GM18858 (cell line): Measurements from ENCODE around the gene SPRED3.

Experiments used
- ATAC-seq: cut with Tn5 transposase; IDR thresholded peaks from one replicate; pipeline ENCODE4 v1.9.1; 2021; ENCODE audit not compliant: unreplicated experiment

The SPRED3 gene

DNA sequence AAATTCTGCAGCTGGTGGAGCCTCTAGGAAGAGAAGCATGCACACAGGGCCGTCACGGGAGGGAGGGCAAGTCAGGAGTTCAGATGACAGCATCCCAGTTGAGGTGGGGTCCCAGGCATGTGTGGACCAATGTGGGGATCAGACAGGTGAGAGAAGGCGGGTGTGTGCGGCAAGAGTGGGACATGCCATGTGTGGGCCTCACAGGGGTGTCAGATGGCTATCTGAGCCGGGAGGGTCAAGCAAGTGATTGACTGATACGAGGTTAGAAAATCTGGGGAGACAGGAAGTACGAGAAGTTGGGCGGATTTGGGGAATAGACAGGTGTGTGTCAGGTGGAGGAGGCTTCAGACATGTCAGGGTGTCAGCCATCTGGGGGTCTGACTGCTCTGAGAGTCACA is 28.6 kb downstream of the SPRED3 start:
- ATAC-seq = no peak

DNA sequence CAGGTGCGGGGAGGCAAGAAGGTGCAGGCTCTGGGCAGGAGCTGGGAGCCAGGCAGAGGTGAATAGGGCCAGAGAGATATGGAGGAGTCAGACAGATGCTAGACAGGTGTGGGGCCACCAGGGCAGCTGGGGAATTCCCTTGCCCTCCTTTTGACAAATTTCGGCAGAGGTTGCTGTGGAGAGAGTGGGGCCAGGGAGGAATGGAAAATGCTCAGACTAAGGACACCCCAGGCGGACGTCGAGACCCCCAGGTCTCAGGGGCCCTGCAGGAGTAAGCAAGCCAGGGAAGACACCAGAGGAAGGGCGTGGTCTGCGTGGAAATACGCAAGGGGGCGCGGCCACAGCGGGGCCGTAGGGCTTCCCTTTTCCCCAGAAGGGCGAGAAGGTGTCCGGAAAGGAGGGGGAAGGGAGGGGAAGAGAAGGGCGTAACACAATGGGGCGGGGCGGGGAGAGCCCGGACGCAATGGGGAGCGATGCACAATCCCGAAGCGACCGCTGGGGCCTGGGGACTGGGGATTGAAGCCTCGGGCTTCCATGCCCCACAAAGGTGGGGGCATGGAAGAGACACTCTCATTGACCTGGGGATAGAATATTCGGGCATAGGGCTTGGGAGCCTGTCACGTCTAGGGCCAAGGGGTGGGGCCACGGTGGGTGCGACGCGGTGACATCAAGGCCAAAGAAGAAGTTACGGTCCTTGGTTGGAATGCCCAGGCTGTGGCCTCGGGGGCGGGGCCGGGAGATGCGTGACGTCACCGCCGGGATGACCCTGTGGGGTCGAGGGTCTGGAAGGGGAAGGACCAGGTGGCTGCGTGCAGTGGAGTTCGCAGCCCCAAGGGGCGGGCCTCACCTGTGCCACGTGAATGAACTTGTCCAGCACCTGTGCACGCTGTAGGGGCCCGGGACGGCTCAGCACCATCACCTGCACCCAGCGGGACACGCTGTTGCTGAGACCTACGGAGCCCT is 29.3 kb downstream of the SPRED3 start:
- ATAC-seq = no peak

DNA sequence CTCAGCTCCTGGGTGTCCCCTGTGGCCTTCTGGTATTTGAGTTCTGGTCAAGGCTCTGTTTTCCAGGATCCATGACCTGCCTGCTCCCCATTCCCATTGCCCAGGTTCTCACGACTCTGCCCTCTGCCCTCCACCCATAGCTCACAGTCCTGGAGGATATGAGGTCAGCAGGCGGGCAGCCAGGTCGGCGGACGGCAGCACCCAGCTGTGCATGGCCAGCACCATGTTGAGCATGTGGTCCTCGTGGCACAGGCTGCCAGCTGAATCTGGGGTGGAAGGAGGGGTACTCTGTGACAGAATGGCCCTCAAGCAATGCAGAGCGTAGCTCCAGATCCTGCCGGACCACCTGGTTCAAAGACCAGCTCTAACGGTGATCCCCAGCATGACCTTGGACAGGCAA is 32.4 kb downstream of the SPRED3 start:
- no peak for ATAC-seq

DNA sequence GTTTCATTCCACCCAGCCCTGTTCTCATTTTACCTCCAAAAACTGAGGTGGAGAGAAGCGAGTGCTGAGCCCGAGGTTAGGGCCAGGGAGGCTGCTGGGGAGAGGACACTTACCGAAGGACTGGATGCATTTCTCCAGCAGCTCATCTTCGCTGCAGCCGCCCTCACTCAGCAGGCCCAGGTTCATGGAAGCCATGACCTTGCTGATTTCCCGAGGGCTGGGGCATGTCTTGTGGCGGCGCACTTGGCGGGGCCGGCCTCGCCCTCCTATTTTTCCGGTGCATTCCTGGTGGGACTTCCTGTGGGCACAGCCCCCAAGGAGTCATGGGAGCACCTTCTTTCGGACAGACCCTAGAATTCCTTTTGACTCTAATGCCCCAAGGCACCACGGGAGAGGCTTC is 33.4 kb downstream of the SPRED3 start:
- no peak for ATAC-seq

DNA sequence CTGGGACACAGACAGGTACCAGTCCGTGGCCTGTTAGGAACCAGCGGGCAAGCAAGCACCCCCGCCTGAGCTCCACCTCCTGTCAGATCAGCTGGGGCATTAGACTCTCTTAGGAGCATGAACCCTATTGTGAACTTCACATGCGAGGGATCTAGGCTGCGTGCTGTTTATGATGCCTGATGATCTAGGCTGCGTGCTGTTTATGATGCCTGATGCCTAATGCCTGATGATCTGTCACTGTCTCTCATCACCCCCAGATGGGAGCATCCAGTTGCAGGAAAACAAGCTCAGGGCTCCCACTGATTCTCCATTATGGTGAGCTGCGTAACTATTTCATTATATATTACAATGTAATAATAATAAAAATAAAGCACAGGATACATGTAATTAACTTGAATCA is 33.9 kb downstream of the SPRED3 start:
- no peak for ATAC-seq

DNA sequence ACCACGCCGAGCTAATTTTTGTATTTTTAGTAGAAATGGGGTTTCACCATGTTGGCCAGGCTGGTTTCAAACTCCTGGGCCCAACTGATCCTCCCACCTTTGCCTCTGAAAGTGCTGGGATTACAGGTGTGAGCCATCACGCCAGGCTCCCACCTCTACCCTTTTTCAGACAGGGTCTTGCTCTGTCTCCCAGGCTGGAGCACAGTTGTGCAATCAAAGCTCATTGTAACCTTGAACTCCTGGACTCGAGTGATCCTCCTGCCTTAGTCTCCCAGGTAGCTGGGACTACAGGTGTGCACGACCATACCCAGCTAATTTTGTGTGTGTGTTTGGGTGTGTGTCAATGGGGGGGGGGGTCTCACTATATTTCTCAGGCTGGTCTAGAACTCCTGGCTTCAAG is 35.8 kb downstream of the SPRED3 start:
- ATAC-seq = no peak

DNA sequence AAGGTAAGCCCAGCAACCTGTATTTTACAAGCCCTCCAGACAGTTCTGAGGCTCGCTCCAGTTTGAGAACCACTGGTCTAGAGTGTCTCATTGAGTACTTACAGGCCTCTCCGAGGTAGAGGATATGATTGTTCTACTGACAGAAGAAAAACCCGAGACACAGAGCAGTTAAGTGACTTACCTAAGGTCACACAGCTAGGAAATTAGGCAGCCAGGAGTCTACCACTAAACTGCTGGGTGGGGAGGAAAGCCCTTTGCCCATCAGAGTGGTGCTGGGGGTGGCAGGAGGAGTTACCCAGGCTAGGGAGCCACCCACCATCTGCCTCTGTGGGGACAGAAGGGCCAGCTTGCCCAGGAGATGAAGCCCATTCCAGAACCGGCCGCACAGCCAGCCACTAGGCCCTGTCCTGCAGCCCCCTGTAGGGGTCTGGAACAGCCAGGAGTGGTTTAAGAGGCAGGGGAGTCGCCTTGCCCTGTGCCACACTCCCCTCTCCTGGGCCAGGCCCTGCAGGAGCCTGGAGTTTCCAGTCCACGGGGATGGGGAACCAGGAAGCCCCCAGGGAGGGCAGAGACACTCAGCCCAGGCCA is 36.8 kb downstream of the SPRED3 start:
- no peak for ATAC-seq

DNA sequence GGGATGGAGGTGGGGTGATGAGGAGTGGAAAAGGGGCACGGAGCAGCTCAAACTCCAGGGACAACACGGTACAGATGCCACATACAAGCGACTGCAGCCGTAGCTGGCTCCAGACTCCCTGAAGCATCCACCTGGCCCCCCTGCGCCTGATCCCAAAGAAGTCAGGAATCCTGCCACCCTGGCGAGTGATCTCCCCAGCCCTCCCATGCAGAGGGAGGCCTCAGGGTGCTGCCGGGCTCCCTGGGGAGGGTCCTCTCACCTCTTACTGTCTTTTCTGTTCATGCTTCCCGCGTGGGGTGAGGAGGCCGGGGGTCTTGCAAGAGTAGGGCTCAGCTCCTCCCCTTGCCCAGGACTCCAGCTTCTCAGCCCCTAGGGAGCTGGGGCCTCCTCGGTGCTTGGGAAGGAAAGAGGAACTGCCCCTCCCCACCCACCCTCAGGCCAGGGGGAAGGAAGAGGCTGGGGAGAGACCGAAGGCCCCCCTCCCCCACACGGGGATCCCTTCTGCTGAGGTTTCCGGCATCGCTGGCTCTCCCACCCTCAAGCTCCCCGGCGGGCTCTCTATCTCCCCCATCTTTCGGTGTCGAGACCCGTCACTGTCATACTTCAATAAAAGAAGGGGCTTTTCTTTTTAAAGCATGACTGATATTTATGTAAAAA is 37.4 kb downstream of the SPRED3 start, which contains the start of gene RASGRP4:
TSS of gene RASGRP4 (minus strand) at position 410 of the 657 bp plus-strand sequence. CDS start at position 282, 128 bp downstream.
- no peak for ATAC-seq

DNA sequence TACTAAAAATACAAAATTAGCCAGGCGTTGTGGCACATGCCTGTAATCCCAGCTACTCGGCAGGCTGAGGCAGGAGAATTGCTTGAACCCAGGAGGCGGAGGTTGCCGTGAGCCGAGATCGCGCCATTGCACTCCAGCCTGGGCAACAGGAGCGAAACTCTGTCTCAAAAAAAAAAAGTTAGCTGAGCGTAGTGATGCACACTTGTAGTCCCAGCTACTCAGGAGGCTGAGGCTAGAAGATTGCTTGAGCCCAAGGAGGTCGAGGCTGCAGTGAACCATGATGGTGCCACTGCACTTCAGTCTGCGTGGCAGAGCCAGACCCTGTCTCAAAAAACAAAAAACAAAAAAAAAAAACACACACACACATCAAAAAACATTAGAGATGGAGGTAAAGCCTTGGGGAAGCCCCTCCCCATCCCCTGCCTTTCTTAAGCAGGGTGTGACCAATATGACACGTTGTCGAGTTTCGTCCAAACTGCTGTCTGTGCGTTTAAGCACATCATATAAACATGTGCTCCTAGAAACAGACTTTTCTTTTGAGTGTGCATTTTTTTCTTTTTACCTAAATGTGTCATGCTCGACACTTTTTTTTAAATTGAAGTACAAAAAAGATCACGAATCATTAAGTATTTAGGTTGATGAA is 38.7 kb downstream of the SPRED3 start:
- peak; percentile 49 for ATAC-seq

DNA sequence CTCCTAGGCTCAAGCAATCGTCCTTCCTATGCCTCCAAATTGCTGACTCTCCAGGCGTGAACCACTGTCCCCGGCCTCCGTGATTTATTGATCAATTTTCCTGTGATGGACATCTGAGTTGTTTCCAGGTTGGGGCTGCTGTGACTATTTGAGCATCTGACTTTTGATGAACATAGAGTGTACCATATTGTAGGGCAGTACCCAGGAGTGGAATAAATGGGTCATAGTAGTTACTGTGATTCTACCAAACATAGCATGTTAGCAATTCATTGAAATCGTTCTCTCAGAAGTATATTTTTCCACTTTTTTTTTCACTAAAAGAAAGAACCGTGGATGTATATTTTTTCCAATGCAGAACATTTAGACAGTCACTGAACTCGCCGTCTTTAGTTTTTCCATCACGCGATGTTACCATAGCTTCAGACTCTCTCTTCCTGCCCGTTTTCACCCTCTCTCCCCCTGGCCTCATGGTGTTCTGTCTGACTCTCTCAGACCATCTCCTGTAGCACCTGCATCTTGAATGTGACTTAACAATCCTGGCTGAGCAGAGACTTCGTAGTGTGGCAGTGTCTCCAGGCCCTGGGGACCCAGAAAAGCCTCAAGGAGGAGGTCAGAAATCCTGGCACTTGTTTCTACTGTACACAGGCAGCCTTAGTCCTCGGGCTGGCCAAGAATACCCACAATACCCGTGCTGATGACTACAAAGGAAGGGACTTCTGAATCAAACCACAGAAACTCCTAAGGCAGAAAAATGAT is 40.7 kb downstream of the SPRED3 start:
- no peak for ATAC-seq

DNA sequence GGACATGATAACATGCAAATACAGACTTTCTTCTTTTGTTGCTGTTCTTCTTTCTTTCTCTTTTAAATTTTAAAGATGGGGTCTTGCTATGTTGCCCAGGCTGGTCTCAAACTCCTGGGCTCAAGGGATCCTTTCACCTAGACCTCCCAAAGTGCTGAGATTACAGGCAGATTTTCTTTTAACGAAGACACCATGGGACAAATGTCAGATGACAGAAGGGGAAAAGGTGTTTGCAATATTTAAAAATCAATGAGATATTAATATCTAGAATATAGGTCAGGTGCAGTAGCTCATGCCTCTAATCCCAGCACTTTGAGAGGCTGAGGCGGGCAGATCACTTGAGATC is 41.3 kb downstream of the SPRED3 start:
- no peak for ATAC-seq

DNA sequence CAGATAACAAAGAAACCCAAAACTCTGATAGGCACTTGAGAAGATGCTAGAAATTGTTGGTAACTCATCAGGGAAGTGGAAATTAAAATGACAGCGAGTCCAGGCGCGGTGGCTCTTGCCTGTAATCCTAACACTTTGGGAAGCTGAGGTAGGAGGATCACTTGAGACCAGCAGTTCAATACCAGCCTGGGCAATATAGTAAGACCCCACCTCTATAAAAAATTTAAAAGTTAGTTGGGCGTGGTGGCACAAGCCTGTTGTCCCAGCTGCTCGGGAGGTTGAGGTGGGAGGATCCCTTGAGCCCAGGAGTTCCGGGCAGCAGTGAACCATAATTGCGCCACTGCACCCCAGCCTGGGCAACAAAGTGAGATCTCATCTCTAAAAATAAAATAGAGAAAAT is 42.4 kb downstream of the SPRED3 start:
- ATAC-seq = no peak

DNA sequence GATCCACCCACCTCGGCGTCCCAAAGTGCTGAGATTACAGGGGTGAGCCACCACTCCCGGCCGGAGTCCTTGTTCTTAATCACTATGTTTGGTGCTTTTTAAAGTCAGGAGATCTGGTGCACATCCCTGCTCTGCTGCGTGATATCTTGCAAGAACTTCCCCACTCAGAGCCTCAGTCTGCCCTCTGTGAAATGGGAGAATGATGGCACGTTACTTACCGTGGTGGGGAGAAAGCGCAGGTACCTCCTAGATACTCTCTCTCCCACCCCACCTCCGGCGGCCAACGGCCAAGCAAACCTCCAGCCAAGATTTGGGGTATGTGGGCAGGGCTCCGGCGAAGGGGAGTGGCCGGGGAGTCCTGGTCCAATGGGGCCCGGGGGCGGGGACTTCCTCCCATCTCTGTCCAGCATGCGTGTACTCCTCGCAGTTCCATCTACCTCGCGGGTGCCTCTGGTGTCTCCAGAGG is 44.8 kb downstream of the SPRED3 start, which contains the start of gene RYR1:
TSS of gene RYR1 (plus strand) at position 424 of the 466 bp plus-strand sequence. CDS start 139 bp downstream, outside the sequence.
- no peak for ATAC-seq

DNA sequence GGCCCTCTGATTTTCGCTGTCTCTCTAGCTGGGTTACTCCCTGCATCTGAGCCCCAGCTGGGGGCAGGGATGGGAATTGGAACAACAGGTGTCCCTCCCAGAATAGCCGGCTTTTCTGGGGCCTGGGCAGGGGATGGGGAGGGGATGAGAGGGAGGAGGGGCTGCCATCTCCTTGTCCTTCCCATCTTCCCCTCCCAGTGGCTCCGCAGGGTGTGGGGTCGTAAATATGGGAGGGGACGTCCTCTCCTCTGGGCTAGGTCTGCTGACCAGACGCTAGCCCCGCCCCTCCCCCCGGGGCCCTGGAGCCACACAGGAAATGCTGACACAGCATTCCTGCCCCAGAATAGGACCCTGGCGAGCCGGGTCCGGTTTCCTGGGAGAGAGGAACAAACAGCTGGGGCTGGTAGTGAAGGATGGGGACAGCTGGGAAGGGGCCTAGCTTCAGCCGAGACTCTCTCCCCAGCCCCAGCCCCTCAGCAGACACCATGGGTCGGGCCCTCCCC is 46.1 kb downstream of the SPRED3 start:
- no peak for ATAC-seq

DNA sequence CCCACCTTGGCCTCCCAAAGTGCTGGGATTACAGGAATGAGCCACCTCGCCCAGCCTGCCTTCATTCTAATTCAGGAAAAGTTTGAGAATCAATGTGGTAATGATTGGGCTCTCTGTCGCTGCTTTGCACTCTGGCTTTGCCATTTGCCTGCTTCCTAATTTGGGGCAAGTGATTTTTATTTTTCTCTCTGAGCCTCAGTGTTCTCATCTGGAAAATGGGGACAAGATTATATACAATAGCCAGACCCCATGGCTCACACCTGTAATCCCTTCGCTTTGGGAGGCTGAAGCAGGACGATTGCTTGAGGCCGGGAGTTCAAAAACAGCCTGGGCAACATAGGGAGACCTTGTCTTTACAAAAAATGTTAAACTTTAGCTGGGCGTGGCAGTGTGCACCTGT is 48.8 kb downstream of the SPRED3 start:
- no peak for ATAC-seq

DNA sequence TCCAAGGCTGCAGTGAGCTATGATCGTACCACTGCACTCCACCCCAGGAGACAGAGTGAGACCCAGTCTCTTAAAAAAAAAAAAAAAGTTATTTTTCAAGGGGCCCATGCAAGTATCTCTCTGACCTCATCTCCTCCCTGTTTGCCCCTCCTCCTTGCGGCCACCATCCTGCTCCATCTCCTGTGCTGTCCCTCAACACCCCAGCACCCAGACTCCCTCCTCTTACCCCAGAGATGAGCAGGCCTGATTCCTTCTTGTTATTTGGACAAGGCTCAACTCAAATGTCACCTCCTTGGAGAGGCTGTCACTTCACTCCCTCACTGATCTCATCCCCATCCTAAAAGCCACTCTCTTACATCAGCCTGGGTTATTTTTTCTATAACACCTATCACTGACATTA is 49.4 kb downstream of the SPRED3 start:
- no peak for ATAC-seq

DNA sequence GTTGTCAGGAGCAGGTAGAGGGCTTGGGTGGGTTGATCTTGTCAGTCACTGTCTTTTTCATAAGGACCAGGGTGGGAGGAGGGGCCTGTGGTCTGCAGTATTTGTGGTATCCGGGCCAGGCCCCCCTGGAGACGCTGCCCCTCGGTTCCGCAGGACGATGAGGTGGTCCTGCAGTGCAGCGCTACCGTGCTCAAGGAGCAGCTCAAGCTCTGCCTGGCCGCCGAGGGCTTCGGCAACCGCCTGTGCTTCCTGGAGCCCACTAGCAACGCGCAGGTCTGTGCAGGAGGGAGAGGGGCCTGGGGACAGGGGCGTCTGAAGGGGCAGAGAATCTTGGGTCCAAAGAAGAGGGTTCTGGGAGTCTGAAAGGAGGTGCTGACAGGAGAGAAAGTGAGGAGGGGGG is 52.1 kb downstream of the SPRED3 start:
- ATAC-seq = no peak

DNA sequence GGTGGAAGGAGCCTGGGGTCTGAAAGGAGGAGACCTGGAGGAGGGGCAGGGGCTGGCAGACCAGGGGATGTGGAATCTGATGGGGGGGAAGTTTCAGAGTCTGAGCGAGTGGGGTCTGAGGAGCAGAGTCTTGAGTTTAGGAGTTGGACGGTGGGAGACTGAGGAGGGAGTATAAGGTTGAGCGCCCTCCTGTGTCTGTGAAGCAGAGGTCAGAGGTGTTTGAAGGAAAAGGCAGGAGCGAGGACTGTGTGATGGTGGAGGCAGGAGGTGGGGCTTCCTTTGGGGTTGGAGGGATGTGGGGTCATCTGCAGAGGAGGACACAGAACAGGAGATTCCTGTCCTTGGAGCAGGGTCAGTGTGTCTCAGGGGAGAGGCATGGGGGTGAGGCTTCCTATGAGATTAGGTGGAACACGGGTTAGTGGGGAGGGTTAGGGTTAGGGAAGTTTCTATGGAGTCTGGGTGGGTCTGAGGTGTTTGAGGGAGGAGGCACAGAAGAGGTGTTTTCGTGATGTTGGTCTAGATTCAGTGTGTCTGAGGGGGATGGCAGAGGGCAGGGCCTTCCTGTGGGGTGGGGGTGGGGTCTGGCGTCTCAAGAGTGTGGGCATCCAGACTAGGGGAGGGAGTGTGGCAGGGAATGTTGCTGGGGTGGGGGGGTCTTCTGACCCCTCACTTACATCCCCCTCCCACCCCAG is 53.3 kb downstream of the SPRED3 start:
- ATAC-seq = no peak

DNA sequence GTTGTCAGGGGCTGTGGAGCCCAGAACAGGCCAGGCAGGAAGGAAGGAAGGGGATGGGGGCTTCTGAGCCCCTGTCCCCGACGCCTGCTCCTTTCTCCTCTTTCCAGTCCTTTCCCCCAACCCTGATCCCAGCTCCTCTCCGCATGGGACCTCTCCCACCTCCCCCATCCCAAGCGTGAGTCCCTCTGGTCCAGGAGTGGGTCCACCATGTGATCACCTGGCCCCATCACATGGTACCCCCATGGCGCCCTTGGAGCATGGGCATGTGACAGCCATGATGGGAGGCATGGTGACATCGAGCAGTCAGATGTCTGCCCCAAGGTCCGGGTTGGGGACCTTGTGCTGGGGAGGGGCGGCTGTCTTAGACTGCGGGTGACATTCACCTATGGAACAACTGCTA is 54.2 kb downstream of the SPRED3 start:
- ATAC-seq = no peak
